Measurements from ENCODE around the gene MMS22L. TPM values are rescaled to one million over a fixed set of nuclear protein-coding genes. Genes with fewer than 3 reads are reported as not detected.

The MMS22L gene
- 1 to 10 TPM; 1.6 to 5.1 (median 2.2) TPM for total RNA-seq
- polyA plus RNA-seq, result under 1 TPM; 0.52 to 0.73 TPM
- long read RNA-seq, donor 1, partial matches to known transcripts, result 0 of 2 reads
- long read RNA-seq, donor 1, other reads (novel, unspliced or antisense), result 2 of 2 reads
- long read RNA-seq, donor 2, partial matches to known transcripts, result 1 of 2 reads
- long read RNA-seq, donor 2, other reads (novel, unspliced or antisense), result 1 of 2 reads
- long read RNA-seq, donor 3, full-length matches to known transcripts, result 1 of 6 reads
- long read RNA-seq, donor 3, partial matches to known transcripts, result 0 of 6 reads
- long read RNA-seq, donor 3, other reads (novel, unspliced or antisense), result 5 of 6 reads

GRCh38 chr6:97282726-97283617, at the start of gene MMS22L:
Gene MMS22L (minus strand): TSS chr6:97283216. CDS start chr6:97282477, 739 bp downstream.
- H3K9me3 ChIP-seq, result no peaks in the 10 kb centered on the region

GRCh38 chr6:97322811-97323210, 39.8 kb upstream of the MMS22L start:
- DNase-seq, result no peak
- intact Hi-C loops (cut with DNase I), result no loop called here
- H3K27me3 ChIP-seq, result no peaks in the 10 kb centered on the region
- 77 to 84% methylated on average over 1 of the region's 1 CpG for WGBS, 2 donors
- H3K4me3 ChIP-seq, result no peak overlapping the region
- no peak for TF ChIP-seq CTCF (IDR thresholded peaks at IDR 0.05)
- no peak for ATAC-seq
- no peaks in the 10 kb centered on the region for H3K9me3 ChIP-seq
- no peak overlapping the region for H3K27ac ChIP-seq
- no peaks in the 10 kb centered on the region for H3K4me1 ChIP-seq
- H3K36me3 ChIP-seq, result no peaks in the 10 kb centered on the region

More at GRCh38 chr6:97282726-97283617, at the start of gene MMS22L:
- H3K27me3 ChIP-seq, result no peaks in the 10 kb centered on the region
- peak within 1 kb of the TSS; percentile 73 to 99 (median 92) for H3K4me3 ChIP-seq
- DNase-seq (peak; percentile 93 to 95), ATAC-seq (peak; percentile 99 to 100 (median 100))
- peaks cover 0 to 19% (median 0%) of the 10 kb centered on the region in 9 donors for H3K36me3 ChIP-seq
- peaks cover 0 to 17% (median 9%) of the 10 kb centered on the region in 9 donors for H3K4me1 ChIP-seq
- WGBS, 2 donors, result 0% methylated on average over 67 of the region's 67 CpGs
- intact Hi-C loops (cut with DNase I), result loop anchor here in 1 of 10 donors (5.0 kb wide), 1 partner anchor 761 kb away; the partner anchor contains the start of gene UFL1
- peak within 1 kb of the TSS in 9 of 10 donors; percentile 44 to 85 (median 57) for H3K27ac ChIP-seq
- no peak for TF ChIP-seq CTCF (IDR thresholded peaks at IDR 0.05)

- TF ChIP-seq CTCF (IDR thresholded peaks at IDR 0.05), result no peak
- ATAC-seq (no peak), DNase-seq (no peak)
- no peaks in the 10 kb centered on the region for H3K9me3 ChIP-seq
- WGBS, 2 donors, result 92 to 97% methylated on average over 1 of the region's 1 CpG
- no peaks in the 10 kb centered on the region for H3K36me3 ChIP-seq
- H3K4me1 ChIP-seq, result no peaks in the 10 kb centered on the region
- H3K4me3 ChIP-seq, result no peak overlapping the region
- no peak overlapping the region for H3K27ac ChIP-seq
- intact Hi-C loops (cut with DNase I), result no loop called here
- no peaks in the 10 kb centered on the region for H3K27me3 ChIP-seq
These were observed 39.2 kb upstream of the MMS22L start for GRCh38 chr6:97322226-97322625.

GRCh38 chr6:97316978-97317377, 34.0 kb upstream of the MMS22L start:
- Histone ChIP-seq H3K4me3 (no peak overlapping the region), H3K9me3 (no peaks in the 10 kb centered on the region), H3K27me3 (no peaks in the 10 kb centered on the region), H3K27ac (no peak overlapping the region), H3K36me3 (no peaks in the 10 kb centered on the region), H3K4me1 (no peaks in the 10 kb centered on the region)
- intact Hi-C loops (cut with DNase I), result no loop called here
- TF ChIP-seq CTCF (IDR thresholded peaks at IDR 0.05), result no peak
- DNase-seq (no peak), ATAC-seq (no peak)
